ENCODE data around the gene HOMER2. TPM values are rescaled to one million over a fixed set of nuclear protein-coding genes. Genes with fewer than 3 reads are reported as not detected.

HOMER2 gene
- total and polyA plus RNA-seq, 2 of the 13 experiments (the other 11 are each of a cell fraction or from before 2014, with no cell fraction given) = 12.9 to 14.1 TPM

DNA sequence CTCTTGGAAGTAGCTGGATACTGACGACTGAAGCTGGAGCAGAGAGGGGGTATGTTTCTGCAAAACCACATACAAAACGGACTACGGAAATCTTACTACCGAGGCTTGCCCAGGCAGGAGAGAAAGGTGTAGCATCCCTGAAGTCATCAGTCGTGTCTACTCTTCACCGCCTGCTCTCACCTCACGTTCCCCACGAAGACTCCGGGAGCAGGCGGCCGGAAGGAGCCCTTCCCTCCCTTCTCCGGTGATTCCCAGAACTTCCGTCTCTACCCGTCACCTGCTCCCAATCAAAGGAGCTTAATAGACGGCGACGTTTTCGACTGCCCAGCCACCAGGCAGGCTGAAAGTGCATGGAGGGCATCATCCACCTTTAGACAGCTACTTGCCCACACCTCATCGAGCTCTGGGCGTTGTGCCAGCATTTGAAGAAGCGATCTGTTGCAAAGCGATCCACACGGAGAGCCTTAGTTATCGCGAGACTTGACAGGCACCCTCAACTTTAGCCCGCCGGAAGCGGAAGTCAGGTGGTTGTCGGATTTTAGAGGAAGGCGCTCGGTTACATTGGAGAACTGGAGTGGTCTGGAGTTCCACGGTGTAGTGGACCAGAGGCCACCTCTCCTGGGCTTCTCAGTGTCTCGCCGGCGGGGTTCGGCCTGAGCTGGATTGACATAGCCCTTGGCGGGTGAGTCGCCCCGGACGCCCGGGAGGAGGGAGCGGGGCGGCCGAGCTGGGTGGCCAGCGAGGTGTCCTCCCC, 33.3 kb upstream of the HOMER2 start, which contains the start of gene RAMAC (continued):
- TF ChIP-seq KLF12 (CRISPR knock-in tag; IDR thresholded peaks at IDR 0.05; ENCODE audit: borderline replicate concordance) = no peak
- TF ChIP-seq, protein P1, sequence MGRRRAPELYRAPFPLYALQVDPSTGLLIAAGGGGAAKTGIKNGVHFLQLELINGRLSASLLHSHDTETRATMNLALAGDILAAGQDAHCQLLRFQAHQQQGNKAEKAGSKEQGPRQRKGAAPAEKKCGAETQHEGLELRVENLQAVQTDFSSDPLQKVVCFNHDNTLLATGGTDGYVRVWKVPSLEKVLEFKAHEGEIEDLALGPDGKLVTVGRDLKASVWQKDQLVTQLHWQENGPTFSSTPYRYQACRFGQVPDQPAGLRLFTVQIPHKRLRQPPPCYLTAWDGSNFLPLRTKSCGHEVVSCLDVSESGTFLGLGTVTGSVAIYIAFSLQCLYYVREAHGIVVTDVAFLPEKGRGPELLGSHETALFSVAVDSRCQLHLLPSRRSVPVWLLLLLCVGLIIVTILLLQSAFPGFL (CRISPR knock-in tag; IDR thresholded peaks at IDR 0.05) = no peak
- TF ChIP-seq SRSF9 (IDR thresholded peaks at IDR 0.05; ENCODE audit: borderline replicate concordance, insufficient read depth, low read depth, low read length, poor library complexity, severe bottlenecking) = no peak
- peak; percentile 85; the same call in 1 of the 2 replicates for TF ChIP-seq ARID2 (CRISPR knock-in tag; IDR thresholded peaks at IDR 0.05; ENCODE audit: borderline replicate concordance)
- TF ChIP-seq POGZ (CRISPR knock-in tag; IDR thresholded peaks at IDR 0.05) = peak; percentile 88; the same call in 1 of the 2 replicates
- TF ChIP-seq RNF2 (conservative IDR thresholded peaks at IDR 0.05; ENCODE audit: low read depth) = peak; percentile 97
- TF ChIP-seq PAX8 (CRISPR knock-in tag; IDR thresholded peaks at IDR 0.05; ENCODE audit: borderline replicate concordance) = no peak
- peak; percentile 82; the same call in 1 of the 2 replicates for TF ChIP-seq ELF4 (CRISPR knock-in tag; IDR thresholded peaks at IDR 0.05; ENCODE audit: borderline replicate concordance)
- TF ChIP-seq ZFP41 (CRISPR knock-in tag; IDR thresholded peaks at IDR 0.05; ENCODE audit: borderline replicate concordance) = peak; percentile 88; the same call in 1 of the 2 replicates
- TF ChIP-seq, protein P2, sequence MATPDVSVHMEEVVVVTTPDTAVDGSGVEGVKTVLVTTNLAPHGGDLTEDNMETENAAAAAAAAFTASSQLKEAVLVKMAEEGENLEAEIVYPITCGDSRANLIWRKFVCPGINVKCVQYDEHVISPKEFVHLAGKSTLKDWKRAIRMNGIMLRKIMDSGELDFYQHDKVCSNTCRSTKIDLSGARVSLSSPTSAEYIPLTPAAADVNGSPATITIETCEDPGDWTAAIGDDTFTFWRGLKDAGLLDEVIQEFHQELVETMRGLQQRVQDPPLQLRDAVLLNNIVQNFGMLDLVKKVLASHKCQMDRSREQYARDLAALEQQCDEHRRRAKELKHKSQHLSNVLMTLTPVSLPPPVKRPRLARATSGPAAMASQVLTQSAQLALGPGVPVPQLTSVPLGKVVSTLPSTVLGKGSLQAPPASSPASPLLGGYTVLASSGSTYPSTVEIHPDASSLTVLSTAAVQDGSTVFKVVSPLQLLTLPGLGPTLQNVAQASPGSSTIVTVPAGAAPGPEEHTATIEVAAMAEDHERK (CRISPR knock-in tag; IDR thresholded peaks at IDR 0.05; ENCODE audit: low read depth) = no peak
- TF ChIP-seq ARNT (IDR thresholded peaks at IDR 0.05) = no peak
- TF ChIP-seq, protein P3, sequence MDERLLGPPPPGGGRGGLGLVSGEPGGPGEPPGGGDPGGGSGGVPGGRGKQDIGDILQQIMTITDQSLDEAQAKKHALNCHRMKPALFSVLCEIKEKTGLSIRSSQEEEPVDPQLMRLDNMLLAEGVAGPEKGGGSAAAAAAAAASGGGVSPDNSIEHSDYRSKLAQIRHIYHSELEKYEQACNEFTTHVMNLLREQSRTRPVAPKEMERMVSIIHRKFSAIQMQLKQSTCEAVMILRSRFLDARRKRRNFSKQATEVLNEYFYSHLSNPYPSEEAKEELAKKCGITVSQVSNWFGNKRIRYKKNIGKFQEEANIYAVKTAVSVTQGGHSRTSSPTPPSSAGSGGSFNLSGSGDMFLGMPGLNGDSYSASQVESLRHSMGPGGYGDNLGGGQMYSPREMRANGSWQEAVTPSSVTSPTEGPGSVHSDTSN (CRISPR knock-in tag; IDR thresholded peaks at IDR 0.05) = no peak
- TF ChIP-seq PRMT3 (CRISPR knock-in tag; IDR thresholded peaks at IDR 0.05; ENCODE audit: borderline replicate concordance, low read depth) = no peak; the same call in 1 of the 2 replicates
- no peak for TF ChIP-seq CC2D1A (CRISPR knock-in tag; IDR thresholded peaks at IDR 0.05)
- TF ChIP-seq HDAC1 (CRISPR knock-in tag; IDR thresholded peaks at IDR 0.05) = peak; percentile 82
- TF ChIP-seq ZNF530 (CRISPR knock-in tag; IDR thresholded peaks at IDR 0.05; ENCODE audit: low read depth) = no peak
- TF ChIP-seq ZNF256 (CRISPR knock-in tag; conservative IDR thresholded peaks at IDR 0.05) = peak; percentile 85; the same call in 1 of the 2 replicates
- TF ChIP-seq MLLT10 (CRISPR knock-in tag; IDR thresholded peaks at IDR 0.05) = no peak
- TF ChIP-seq, protein P4, sequence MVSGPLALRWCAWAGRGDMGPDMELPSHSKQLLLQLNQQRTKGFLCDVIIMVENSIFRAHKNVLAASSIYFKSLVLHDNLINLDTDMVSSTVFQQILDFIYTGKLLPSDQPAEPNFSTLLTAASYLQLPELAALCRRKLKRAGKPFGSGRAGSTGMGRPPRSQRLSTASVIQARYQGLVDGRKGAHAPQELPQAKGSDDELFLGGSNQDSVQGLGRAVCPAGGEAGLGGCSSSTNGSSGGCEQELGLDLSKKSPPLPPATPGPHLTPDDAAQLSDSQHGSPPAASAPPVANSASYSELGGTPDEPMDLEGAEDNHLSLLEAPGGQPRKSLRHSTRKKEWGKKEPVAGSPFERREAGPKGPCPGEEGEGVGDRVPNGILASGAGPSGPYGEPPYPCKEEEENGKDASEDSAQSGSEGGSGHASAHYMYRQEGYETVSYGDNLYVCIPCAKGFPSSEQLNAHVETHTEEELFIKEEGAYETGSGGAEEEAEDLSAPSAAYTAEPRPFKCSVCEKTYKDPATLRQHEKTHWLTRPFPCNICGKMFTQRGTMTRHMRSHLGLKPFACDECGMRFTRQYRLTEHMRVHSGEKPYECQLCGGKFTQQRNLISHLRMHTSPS (CRISPR knock-in tag; IDR thresholded peaks at IDR 0.05; ENCODE audit: low read depth) = 0 out of 2 replicates have a peak, but pooled peaks have one; percentile 30
- TF ChIP-seq ZNF547 (CRISPR knock-in tag; IDR thresholded peaks at IDR 0.05) = peak; percentile 88
- TF ChIP-seq, protein P5, sequence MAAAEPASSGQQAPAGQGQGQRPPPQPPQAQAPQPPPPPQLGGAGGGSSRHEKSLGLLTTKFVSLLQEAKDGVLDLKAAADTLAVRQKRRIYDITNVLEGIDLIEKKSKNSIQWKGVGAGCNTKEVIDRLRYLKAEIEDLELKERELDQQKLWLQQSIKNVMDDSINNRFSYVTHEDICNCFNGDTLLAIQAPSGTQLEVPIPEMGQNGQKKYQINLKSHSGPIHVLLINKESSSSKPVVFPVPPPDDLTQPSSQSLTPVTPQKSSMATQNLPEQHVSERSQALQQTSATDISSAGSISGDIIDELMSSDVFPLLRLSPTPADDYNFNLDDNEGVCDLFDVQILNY (CRISPR knock-in tag; conservative IDR thresholded peaks at IDR 0.05) = no peak
- TF ChIP-seq, protein P6, sequence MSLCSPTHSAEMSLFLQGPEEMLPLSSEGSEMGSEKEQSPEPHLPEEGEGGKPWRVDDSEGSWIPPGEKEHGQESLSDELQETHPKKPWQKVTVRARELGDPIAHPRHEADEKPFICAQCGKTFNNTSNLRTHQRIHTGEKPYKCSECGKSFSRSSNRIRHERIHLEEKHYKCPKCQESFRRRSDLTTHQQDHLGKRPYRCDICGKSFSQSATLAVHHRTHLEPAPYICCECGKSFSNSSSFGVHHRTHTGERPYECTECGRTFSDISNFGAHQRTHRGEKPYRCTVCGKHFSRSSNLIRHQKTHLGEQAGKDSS (CRISPR knock-in tag; IDR thresholded peaks at IDR 0.05; ENCODE audit: borderline replicate concordance, low read depth) = no peak
